ENCODE results near the gene RALGPS1.

DNA sequence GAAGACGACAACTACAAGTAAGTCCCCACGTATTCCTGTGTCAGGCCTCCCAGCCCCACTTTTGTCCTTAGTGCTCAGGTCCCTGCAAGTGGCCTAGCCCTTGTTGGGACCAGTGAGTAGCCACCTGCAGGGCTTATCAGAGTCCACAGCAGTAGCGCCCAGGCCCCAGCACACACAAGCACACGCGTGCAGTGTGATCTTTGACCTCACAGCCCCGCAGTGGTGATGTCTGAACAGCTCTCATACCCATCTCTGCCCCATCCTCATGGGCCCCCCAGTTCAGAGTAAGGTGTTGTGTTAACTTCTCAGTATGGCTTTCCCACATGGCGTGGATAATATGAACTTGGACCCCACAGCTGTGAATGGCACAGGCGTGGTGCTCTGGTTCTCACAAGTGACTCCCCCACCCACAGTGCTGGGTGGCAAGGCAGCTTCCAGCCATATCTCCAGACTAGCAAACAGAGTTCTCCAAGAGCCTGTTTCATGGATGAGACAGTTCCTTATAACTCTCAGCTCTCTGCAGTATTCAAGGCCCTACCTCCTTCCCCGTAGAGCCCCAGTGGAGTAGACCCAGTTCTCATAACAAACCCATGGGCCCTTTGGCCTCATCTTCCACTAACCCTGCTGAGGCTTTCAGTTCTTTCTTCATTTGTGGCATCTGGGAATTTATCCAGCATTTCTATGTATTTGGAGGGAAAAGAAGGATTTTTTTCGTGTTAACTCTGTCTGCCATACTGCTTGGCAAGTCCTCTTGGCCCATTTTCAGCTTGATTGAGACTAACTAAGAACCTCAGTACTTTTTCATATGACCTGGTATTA lies 254.4 kb downstream of the RALGPS1 start:
- TF ChIP-seq RAD21 (IDR thresholded peaks at IDR 0.05; ENCODE audit: low read length), result no peak
- TF ChIP-seq, protein P1, sequence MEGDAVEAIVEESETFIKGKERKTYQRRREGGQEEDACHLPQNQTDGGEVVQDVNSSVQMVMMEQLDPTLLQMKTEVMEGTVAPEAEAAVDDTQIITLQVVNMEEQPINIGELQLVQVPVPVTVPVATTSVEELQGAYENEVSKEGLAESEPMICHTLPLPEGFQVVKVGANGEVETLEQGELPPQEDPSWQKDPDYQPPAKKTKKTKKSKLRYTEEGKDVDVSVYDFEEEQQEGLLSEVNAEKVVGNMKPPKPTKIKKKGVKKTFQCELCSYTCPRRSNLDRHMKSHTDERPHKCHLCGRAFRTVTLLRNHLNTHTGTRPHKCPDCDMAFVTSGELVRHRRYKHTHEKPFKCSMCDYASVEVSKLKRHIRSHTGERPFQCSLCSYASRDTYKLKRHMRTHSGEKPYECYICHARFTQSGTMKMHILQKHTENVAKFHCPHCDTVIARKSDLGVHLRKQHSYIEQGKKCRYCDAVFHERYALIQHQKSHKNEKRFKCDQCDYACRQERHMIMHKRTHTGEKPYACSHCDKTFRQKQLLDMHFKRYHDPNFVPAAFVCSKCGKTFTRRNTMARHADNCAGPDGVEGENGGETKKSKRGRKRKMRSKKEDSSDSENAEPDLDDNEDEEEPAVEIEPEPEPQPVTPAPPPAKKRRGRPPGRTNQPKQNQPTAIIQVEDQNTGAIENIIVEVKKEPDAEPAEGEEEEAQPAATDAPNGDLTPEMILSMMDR (IDR thresholded peaks at IDR 0.05), result no peak
- no peak for TF ChIP-seq EZH2phosphoT487 (IDR thresholded peaks at IDR 0.05; ENCODE audit: borderline replicate concordance, low read depth)
- no peak for TF ChIP-seq YY1 (IDR thresholded peaks at IDR 0.05; ENCODE audit: low read depth)
- no peak for TF ChIP-seq TAF1 (IDR thresholded peaks at IDR 0.05; ENCODE audit: borderline replicate concordance, low read depth, low read length)
- TF ChIP-seq RCOR1 (IDR thresholded peaks at IDR 0.05; ENCODE audit: low read length), result no peak
- TF ChIP-seq SIN3A (IDR thresholded peaks at IDR 0.05; ENCODE audit: borderline replicate concordance, low read depth, low read length), result no peak
